Activated B cell treated with CpG ODN at 0.5 μM for 24 hours (primary cell): Measurements from ENCODE around the gene EPS15. TPM values are rescaled to one million over a fixed set of nuclear protein-coding genes. Genes with fewer than 3 reads are reported as not detected.

Source experiments
- ATAC-seq: fragments of 200-7000 bp; cut with Tn5 transposase; one replicate; pipeline ENCODE4 v1.10.0; 2021; ENCODE audit warnings: low read depth, mild to moderate bottlenecking, moderate library complexity
- CTCF ChIA-PET: fragments of 350-600 bp; sonication (Branson Sonifier 250); formaldehyde crosslinking; loops from one replicate; lab custom pipeline; 2021; ENCODE audit warnings: antibody characterized with exemption; lab: Charles Lee
- POLR2A ChIA-PET: fragments of 350-600 bp; sonication (Branson Sonifier 250); formaldehyde crosslinking; loops from one replicate; lab custom pipeline; 2021; ENCODE audit warnings: antibody characterized with exemption; lab: Charles Lee
- DNase-seq: peaks from one replicate; pipeline ENCODE4 v3.0.0; 2022
- H3K27ac Mint-ChIP-seq: one replicate; pipeline ENCODE4 v1.8.0; 2020; ENCODE audit warnings: mixed read lengths
- H3K27me3 Mint-ChIP-seq: one replicate; pipeline ENCODE4 v1.8.0; 2021; ENCODE audit warnings: mixed read lengths
- H3K36me3 Mint-ChIP-seq: one replicate; pipeline ENCODE4 v1.8.0; 2021; ENCODE audit warnings: low read depth, mixed read lengths
- H3K4me1 Mint-ChIP-seq: one replicate; pipeline ENCODE4 v1.8.0; 2021; ENCODE audit warnings: mixed read lengths
- H3K4me3 Mint-ChIP-seq: one replicate; pipeline ENCODE4 v1.8.0; 2020; ENCODE audit warnings: mild to moderate bottlenecking, mixed read lengths
- H3K9me3 Mint-ChIP-seq: one replicate; pipeline ENCODE4 v1.8.0; 2020; ENCODE audit warnings: mixed read lengths
- intact Hi-C: fragments of 100-400 bp; cut with micrococcal nuclease; formaldehyde crosslinking; loops from one replicate; pipeline ENCODE4 v1.15.1; 2024
- total RNA-seq: library from RNA; stranded (reverse); gene quantifications from 2 replicates; pipeline ENCODE4 v1.2.3, GENCODE V29; 2022
- TF ChIP-seq, protein P1 (sequence below): fragments of 200-600 bp; IDR thresholded peaks from one replicate; pipeline ENCODE4 v1.8.0; 2022; ENCODE audit warnings: antibody characterized with exemption, mild to moderate bottlenecking

Gene EPS15
- total RNA-seq, 1 donor from 2014 or later: 150 TPM

- TF ChIP-seq, protein P1, sequence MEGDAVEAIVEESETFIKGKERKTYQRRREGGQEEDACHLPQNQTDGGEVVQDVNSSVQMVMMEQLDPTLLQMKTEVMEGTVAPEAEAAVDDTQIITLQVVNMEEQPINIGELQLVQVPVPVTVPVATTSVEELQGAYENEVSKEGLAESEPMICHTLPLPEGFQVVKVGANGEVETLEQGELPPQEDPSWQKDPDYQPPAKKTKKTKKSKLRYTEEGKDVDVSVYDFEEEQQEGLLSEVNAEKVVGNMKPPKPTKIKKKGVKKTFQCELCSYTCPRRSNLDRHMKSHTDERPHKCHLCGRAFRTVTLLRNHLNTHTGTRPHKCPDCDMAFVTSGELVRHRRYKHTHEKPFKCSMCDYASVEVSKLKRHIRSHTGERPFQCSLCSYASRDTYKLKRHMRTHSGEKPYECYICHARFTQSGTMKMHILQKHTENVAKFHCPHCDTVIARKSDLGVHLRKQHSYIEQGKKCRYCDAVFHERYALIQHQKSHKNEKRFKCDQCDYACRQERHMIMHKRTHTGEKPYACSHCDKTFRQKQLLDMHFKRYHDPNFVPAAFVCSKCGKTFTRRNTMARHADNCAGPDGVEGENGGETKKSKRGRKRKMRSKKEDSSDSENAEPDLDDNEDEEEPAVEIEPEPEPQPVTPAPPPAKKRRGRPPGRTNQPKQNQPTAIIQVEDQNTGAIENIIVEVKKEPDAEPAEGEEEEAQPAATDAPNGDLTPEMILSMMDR: no peak
- POLR2A ChIA-PET: no interaction called here
- no peak for ATAC-seq
- H3K27me3 Mint-ChIP-seq: peaks cover 6% of the 10 kb centered on the region
- CTCF ChIA-PET: no interaction called here
- no peaks in the 10 kb centered on the region for H3K36me3 Mint-ChIP-seq
- H3K4me1 Mint-ChIP-seq: no peaks in the 10 kb centered on the region
- no peaks in the 10 kb centered on the region for H3K9me3 Mint-ChIP-seq
- no peak for DNase-seq
- intact Hi-C loops: no loop called here
- H3K27ac Mint-ChIP-seq: no peak overlapping the region
- H3K4me3 Mint-ChIP-seq: no peak overlapping the region
Measured at GRCh38 chr1:51323778-51324177, 195.3 kb downstream of the EPS15 start.

DNA sequence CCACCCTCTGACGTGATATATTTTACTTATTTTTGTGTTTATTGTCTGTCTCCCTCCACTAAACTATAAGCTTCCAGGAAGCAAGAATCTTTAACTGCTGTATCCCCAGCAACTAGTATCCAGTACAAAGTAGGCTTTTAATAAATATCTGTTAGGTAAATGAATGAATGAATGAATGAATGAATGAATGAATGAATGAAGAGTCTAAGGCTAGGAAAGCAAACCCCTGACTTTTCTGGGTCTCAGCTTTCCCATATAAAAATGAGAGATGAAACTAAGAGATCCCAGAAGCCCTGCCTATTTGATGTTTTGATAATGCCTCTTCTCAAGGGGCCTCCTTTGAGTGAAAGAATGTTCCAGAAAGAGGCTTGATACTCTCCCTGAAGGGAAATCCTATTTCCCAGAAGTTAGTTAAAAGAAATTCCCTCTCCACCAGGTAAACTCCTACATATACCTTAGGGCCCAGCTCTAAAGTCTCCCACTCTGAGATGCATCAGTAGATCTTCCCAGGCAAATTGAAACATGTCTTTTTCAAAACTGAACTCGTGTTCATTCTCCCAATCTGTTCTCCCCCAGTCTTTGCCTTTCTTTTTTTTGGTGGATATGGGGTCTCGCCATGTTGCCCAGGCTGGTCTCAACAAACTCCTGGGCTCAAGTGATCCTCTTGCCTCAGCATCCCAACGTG, 196.5 kb downstream of the EPS15 start:
- Mint-ChIP-seq H3K27me3 (peaks cover 4% of the 10 kb centered on the region), H3K4me3 (no peak overlapping the region), H3K9me3 (no peaks in the 10 kb centered on the region), H3K36me3 (no peaks in the 10 kb centered on the region), H3K27ac (no peak overlapping the region), H3K4me1 (no peaks in the 10 kb centered on the region)
- ATAC-seq: no peak
- ChIA-PET POLR2A (no interaction called here), CTCF (no interaction called here)
- TF ChIP-seq, protein P1: no peak
- DNase-seq: no peak
- intact Hi-C loops: no loop called here

DNA sequence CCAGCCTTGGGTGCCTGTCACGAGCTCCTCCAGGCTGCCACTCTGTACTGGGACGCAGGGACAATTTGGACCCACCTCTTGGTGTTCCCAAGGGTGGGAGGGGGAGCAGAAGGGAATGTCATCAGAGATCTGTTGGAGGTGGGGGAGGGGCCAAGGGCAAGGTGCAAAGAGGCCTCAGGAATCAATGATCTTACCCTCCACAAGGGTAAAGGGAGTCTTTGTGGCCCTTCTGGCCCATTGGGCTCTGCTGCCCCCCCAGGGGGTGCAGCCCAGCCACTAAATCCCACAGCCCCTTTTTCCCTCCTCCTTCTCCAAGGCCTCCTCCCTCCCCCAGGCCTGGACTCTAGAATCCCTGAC, 197.2 kb downstream of the EPS15 start:
- no peak for ATAC-seq
- Mint-ChIP-seq H3K9me3 (no peaks in the 10 kb centered on the region), H3K4me1 (no peaks in the 10 kb centered on the region), H3K27me3 (peaks cover 4% of the 10 kb centered on the region), H3K4me3 (no peak overlapping the region), H3K36me3 (no peaks in the 10 kb centered on the region), H3K27ac (no peak overlapping the region)
- POLR2A ChIA-PET: interaction anchor here (0.6 kb wide), 1 partner anchor 263 kb away, joined by 5 read pairs; no protein-coding TSS in a partner anchor
- no peak for DNase-seq
- TF ChIP-seq, protein P1: no peak
- CTCF ChIA-PET: no interaction called here
- intact Hi-C loops: no loop called here

GRCh38 chr1:51320967-51321923, 197.8 kb downstream of the EPS15 start:
- no peak overlapping the region for H3K27ac Mint-ChIP-seq
- TF ChIP-seq, protein P1: no peak
- intact Hi-C loops: no loop called here
- DNase-seq (no peak), ATAC-seq (no peak)
- H3K9me3 Mint-ChIP-seq: no peaks in the 10 kb centered on the region
- ChIA-PET CTCF (no interaction called here), POLR2A (interaction anchor here (0.6 kb wide), 1 partner anchor 264 kb away, joined by 5 read pairs; no protein-coding TSS in a partner anchor)
- no peaks in the 10 kb centered on the region for H3K36me3 Mint-ChIP-seq
- H3K4me1 Mint-ChIP-seq: no peaks in the 10 kb centered on the region
- H3K4me3 Mint-ChIP-seq: no peak overlapping the region
- peaks cover under 1% of the 10 kb centered on the region for H3K27me3 Mint-ChIP-seq

DNA sequence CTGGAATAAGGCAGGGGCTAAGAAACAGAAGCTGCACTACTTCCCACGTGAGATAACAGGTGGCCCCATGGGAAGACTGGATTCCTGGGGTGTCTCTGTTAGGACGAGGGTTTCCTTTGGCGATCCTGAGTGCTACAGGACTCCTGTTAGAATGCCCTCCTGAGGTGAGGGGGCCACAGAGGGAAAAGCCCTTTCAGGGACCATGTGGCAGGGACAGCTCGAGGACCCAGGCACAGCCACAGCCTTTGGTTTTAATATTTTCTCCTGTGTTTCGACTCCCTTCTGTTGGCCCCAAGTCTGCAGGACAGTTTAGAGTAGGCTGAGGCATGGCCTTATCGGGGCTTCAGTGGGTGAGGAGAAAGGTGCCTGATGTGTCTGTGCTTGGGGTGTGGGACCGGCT, 201.3 kb downstream of the EPS15 start:
- Mint-ChIP-seq H3K9me3 (no peaks in the 10 kb centered on the region), H3K4me1 (no peaks in the 10 kb centered on the region), H3K27ac (no peak overlapping the region), H3K27me3 (no peaks in the 10 kb centered on the region), H3K4me3 (no peak overlapping the region), H3K36me3 (no peaks in the 10 kb centered on the region)
- ChIA-PET POLR2A (no interaction called here), CTCF (no interaction called here)
- TF ChIP-seq, protein P1: no peak
- intact Hi-C loops: no loop called here
- DNase-seq (no peak), ATAC-seq (no peak)
